Stimulated activated CD4-positive, alpha-beta T cell treated with anti-CD3 and anti-CD28 coated beads, TNF-alpha, amount 100 ng/mL, for 24 hours (primary cell): ENCODE results near the gene GRPEL1.
A peak's percentile ranks its signal among the peaks of the same experiment; 100 is the strongest.
"Not testable (repeated sequence)": the region's sequence is repeated elsewhere in the genome, so short reads cannot be mapped to it uniquely, and the experiment has no call there.

Experiments
- DNase-seq, 3 experiments: peaks; one replicate each; pipeline ENCODE4 v3.0.0-alpha.2; 2020; ENCODE audit warnings: low read depth in 3 of 3

GRPEL1 gene

GRCh38 chr4:7092026-7092425 is 24.2 kb upstream of the GRPEL1 start:
- no peak for DNase-seq

GRCh38 chr4:7089213-7089986 is 21.5 kb upstream of the GRPEL1 start:
- no peak for DNase-seq

- DNase-seq = no peak
Observed at GRCh38 chr4:7087036-7087435, 19.2 kb upstream of the GRPEL1 start.

GRCh38 chr4:7086384-7086783 is 18.5 kb upstream of the GRPEL1 start:
- no peak for DNase-seq

GRCh38 chr4:7084564-7084961 is 16.7 kb upstream of the GRPEL1 start:
- DNase-seq = not testable (repeated sequence)

- no peak for DNase-seq
Observed at GRCh38 chr4:7083597-7084563, 16.0 kb upstream of the GRPEL1 start.

GRCh38 chr4:7079909-7080308 is 12.0 kb upstream of the GRPEL1 start:
- DNase-seq = not testable (repeated sequence)

- not testable (repeated sequence) for DNase-seq
Observed at GRCh38 chr4:7079483-7079882, 11.6 kb upstream of the GRPEL1 start.

- no peak for DNase-seq
Observed at GRCh38 chr4:7078025-7078424, 10.2 kb upstream of the GRPEL1 start.

GRCh38 chr4:7077371-7077770 is 9.5 kb upstream of the GRPEL1 start:
- DNase-seq = no peak

- DNase-seq = no peak
Observed at GRCh38 chr4:7076696-7077082, 8.8 kb upstream of the GRPEL1 start.

GRCh38 chr4:7075962-7076695 is 8.3 kb upstream of the GRPEL1 start:
- no peak for DNase-seq

GRCh38 chr4:7074426-7074825 is 6.6 kb upstream of the GRPEL1 start:
- no peak for DNase-seq

- no peak for DNase-seq
Observed at GRCh38 chr4:7073526-7074390, 5.9 kb upstream of the GRPEL1 start.

GRCh38 chr4:7073059-7073458 is 5.2 kb upstream of the GRPEL1 start:
- DNase-seq = no peak

GRCh38 chr4:7070729-7071511 is 3.1 kb upstream of the GRPEL1 start:
- DNase-seq = peak; percentile 72 to 85 (median 76)

- DNase-seq = no peak
Observed at GRCh38 chr4:7068883-7069282, 1.0 kb upstream of the GRPEL1 start.

GRCh38 chr4:7068279-7068842 is 497 bp upstream of the GRPEL1 start:
- peak in 1 of 3 experiments; percentile 100 for DNase-seq

- DNase-seq = no peak
Observed at GRCh38 chr4:7067126-7067451, 775 bp downstream of the GRPEL1 start.

- DNase-seq = no peak
Observed at GRCh38 chr4:7066493-7066892, 1.4 kb downstream of the GRPEL1 start.
